ENCODE data around the gene STARD3. TPM values are rescaled to one million over a fixed set of nuclear protein-coding genes. Genes with fewer than 3 reads are reported as not detected.

Gene STARD3
- total and polyA plus RNA-seq, 2 donors from 2014 or later: 32.1 to 47.6 TPM

DNA sequence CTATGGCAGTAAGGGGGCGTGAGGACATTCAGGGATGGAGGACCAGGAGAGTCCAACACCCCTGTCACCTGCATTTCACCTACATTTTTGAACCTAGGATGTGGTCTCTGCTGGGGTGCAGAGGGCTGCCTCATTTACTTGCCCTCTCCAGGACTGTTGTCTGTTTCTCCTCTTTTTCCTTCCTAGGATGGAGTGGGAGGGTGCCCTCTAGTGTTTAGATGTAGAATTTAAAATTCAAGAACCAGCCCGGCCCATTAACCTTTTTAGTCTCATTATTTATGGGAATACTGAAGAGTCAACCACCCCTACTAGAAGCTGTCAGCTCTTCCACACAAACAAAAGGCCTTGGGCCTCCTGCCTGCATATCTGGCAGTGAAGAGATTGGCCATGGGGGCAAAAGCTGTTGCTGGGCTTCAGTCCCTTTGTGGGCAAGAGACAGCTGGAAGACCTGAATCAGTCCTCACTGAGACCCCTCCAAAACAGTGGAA, 2.5 kb upstream of the STARD3 start:
- H3K27me3 ChIP-seq (ENCODE audit: control insufficient read depth, insufficient read depth, low read length): no peaks in the 10 kb centered on the region
- FAIRE-seq: no peak
- H3K9ac ChIP-seq (ENCODE audit: low read length in 3 of 3): peak overlapping the region in 1 of 3 donors; percentile 55
- peak in 3 of 5 donors; percentile 52 to 87 (median 86) for DNase-seq
- no peaks in the 10 kb centered on the region for H3K9me3 ChIP-seq (ENCODE audit: control insufficient read depth in 2 of 3, insufficient read depth in 1 of 3, low read length in 3 of 3)
- H3K4me1 ChIP-seq (ENCODE audit: control insufficient read depth in 2 of 3, insufficient read depth in 2 of 3, low read depth in 1 of 3, low read length in 3 of 3): peaks cover 2 to 24% (median 15%) of the 10 kb centered on the region in 3 donors
- no peaks in the 10 kb centered on the region for H3K36me3 ChIP-seq (ENCODE audit: control insufficient read depth in 2 of 3, insufficient read depth in 3 of 3, low read length in 3 of 3)
- TF ChIP-seq, protein P1, sequence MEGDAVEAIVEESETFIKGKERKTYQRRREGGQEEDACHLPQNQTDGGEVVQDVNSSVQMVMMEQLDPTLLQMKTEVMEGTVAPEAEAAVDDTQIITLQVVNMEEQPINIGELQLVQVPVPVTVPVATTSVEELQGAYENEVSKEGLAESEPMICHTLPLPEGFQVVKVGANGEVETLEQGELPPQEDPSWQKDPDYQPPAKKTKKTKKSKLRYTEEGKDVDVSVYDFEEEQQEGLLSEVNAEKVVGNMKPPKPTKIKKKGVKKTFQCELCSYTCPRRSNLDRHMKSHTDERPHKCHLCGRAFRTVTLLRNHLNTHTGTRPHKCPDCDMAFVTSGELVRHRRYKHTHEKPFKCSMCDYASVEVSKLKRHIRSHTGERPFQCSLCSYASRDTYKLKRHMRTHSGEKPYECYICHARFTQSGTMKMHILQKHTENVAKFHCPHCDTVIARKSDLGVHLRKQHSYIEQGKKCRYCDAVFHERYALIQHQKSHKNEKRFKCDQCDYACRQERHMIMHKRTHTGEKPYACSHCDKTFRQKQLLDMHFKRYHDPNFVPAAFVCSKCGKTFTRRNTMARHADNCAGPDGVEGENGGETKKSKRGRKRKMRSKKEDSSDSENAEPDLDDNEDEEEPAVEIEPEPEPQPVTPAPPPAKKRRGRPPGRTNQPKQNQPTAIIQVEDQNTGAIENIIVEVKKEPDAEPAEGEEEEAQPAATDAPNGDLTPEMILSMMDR (IDR thresholded peaks at IDR 0.05; ENCODE audit: borderline replicate concordance, extremely low read depth, insufficient read depth): peak; percentile 55
- no peak overlapping the region for H3K4me3 ChIP-seq (ENCODE audit: low read length in 3 of 3)
- intact Hi-C loops (cut with DNase I): no loop called here
- H3K27ac ChIP-seq (ENCODE audit: low read depth in 2 of 2, low read length in 2 of 2): no peak overlapping the region

DNA sequence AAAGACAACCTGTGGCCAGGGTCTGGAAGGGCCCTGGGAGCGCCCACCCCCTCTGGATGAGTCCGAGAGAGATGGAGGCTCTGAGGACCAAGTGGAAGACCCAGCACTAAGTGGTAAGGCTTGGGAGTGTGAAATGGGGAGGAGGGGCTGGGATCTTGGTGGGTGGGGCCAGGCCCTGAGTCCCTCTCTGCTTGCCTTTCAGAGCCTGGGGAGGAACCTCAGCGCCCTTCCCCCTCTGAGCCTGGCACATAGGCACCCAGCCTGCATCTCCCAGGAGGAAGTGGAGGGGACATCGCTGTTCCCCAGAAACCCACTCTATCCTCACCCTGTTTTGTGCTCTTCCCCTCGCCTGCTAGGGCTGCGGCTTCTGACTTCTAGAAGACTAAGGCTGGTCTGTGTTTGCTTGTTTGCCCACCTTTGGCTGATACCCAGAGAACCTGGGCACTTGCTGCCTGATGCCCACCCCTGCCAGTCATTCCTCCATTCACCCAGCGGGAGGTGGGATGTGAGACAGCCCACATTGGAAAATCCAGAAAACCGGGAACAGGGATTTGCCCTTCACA, 1.2 kb upstream of the STARD3 start:
- TF ChIP-seq, protein P1 (IDR thresholded peaks at IDR 0.05; ENCODE audit: borderline replicate concordance, extremely low read depth, insufficient read depth): no peak
- H3K27ac ChIP-seq (ENCODE audit: low read depth in 2 of 2, low read length in 2 of 2): no peak overlapping the region
- H3K4me1 ChIP-seq (ENCODE audit: control insufficient read depth in 2 of 3, insufficient read depth in 2 of 3, low read depth in 1 of 3, low read length in 3 of 3): peaks cover 2 to 30% (median 15%) of the 10 kb centered on the region in 3 donors
- intact Hi-C loops (cut with DNase I): no loop called here
- DNase-seq (no peak), FAIRE-seq (no peak)
- H3K4me3 ChIP-seq (ENCODE audit: low read length in 3 of 3): no peak overlapping the region
- peak overlapping the region in 1 of 3 donors; percentile 99 for H3K9ac ChIP-seq (ENCODE audit: low read length in 3 of 3)
- no peaks in the 10 kb centered on the region for H3K27me3 ChIP-seq (ENCODE audit: control insufficient read depth, insufficient read depth, low read length)
- no peaks in the 10 kb centered on the region for H3K9me3 ChIP-seq (ENCODE audit: control insufficient read depth in 2 of 3, insufficient read depth in 1 of 3, low read length in 3 of 3)
- H3K36me3 ChIP-seq (ENCODE audit: control insufficient read depth in 2 of 3, insufficient read depth in 3 of 3, low read length in 3 of 3): no peaks in the 10 kb centered on the region

GRCh38 chr17:39636587-39636926, 387 bp upstream of the STARD3 start:
- Histone ChIP-seq H3K9me3 (ENCODE audit: control insufficient read depth in 2 of 3, insufficient read depth in 1 of 3, low read length in 3 of 3) (no peaks in the 10 kb centered on the region), H3K9ac (ENCODE audit: low read length in 3 of 3) (peak overlapping the region; percentile 39 to 99 (median 79)), H3K36me3 (ENCODE audit: control insufficient read depth in 2 of 3, insufficient read depth in 3 of 3, low read length in 3 of 3) (no peaks in the 10 kb centered on the region), H3K27ac (ENCODE audit: low read depth in 2 of 2, low read length in 2 of 2) (peak overlapping the region; percentile 83 to 88), H3K27me3 (ENCODE audit: control insufficient read depth, insufficient read depth, low read length) (no peaks in the 10 kb centered on the region), H3K4me1 (ENCODE audit: control insufficient read depth in 2 of 3, insufficient read depth in 2 of 3, low read depth in 1 of 3, low read length in 3 of 3) (peaks cover 2 to 33% (median 15%) of the 10 kb centered on the region in 3 donors), H3K4me3 (ENCODE audit: low read length in 3 of 3) (peak overlapping the region; percentile 78 to 99 (median 85))
- TF ChIP-seq, protein P1 (IDR thresholded peaks at IDR 0.05; ENCODE audit: borderline replicate concordance, extremely low read depth, insufficient read depth): no peak
- no peak for FAIRE-seq
- intact Hi-C loops (cut with DNase I): no loop called here
- no peak for DNase-seq

Measured in kidney (tissue), 14 donors.